ENCODE results near the gene GRIK1. TPM values are rescaled to one million over a fixed set of nuclear protein-coding genes. Genes with fewer than 3 reads are reported as not detected.

The GRIK1 gene
- total RNA-seq, 4 donors from 2014 or later = 0.15 to 0.29 (median 0.27) TPM; not detected in 1

DNA sequence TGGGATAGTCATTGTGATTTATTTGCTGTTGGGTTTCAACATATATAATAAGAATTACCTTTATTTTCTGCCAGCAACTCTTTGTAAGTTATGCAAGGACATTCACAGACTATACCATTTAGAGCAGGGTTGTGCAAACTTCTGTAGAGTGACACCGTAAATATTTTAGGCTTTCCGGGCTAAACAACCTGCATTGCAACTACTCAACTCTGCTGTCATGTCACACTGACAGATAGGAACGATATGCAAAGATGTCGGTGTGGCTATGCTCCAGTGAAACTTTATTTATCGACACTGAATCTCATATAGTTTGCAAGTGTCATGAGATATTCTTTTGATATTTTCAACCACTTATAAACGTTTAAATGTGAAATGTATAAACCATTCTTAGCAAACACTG lies 430.7 kb downstream of the GRIK1 start:
- intact Hi-C loops (cut with DNase I) = no loop called here
- Histone ChIP-seq H3K9me3 (no peaks in the 10 kb centered on the region), H3K4me3 (replicated peaks in 1 of 3) (no peak overlapping the region), H3K4me1 (no peaks in the 10 kb centered on the region), H3K36me3 (no peaks in the 10 kb centered on the region), H3K27me3 (no peaks in the 10 kb centered on the region), H3K27ac (no peak overlapping the region)
- 86 to 89% methylated on average over 6 of the region's 6 CpGs for WGBS, 2 donors
- no peak for DNase-seq
- no peak for TF ChIP-seq POLR2A (IDR thresholded peaks at IDR 0.05)
- TF ChIP-seq, protein P1, sequence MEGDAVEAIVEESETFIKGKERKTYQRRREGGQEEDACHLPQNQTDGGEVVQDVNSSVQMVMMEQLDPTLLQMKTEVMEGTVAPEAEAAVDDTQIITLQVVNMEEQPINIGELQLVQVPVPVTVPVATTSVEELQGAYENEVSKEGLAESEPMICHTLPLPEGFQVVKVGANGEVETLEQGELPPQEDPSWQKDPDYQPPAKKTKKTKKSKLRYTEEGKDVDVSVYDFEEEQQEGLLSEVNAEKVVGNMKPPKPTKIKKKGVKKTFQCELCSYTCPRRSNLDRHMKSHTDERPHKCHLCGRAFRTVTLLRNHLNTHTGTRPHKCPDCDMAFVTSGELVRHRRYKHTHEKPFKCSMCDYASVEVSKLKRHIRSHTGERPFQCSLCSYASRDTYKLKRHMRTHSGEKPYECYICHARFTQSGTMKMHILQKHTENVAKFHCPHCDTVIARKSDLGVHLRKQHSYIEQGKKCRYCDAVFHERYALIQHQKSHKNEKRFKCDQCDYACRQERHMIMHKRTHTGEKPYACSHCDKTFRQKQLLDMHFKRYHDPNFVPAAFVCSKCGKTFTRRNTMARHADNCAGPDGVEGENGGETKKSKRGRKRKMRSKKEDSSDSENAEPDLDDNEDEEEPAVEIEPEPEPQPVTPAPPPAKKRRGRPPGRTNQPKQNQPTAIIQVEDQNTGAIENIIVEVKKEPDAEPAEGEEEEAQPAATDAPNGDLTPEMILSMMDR (IDR thresholded peaks at IDR 0.05) = no peak

DNA sequence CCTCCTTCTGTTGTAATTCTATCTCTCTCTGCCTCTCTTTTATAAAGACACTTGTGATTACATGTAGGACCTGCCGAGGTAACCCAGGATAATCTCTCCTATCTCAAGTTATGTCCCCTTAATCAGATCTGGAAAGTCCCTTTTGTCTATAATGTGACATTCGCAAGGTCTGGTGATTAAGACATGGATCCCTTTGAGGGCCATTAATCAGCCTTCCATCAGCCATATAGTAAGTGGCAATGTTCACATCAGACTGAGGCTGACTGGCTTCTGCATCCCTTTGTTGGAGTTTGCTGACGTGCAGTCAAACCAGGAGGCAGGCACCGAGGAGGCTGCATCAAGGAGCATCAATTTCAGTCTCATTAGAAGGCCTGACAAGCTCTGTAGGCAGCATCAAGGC lies 431.5 kb downstream of the GRIK1 start:
- intact Hi-C loops (cut with DNase I) = no loop called here
- WGBS, 2 donors = 74 to 87% methylated on average over 4 of the region's 4 CpGs
- Histone ChIP-seq H3K9me3 (no peaks in the 10 kb centered on the region), H3K27me3 (no peaks in the 10 kb centered on the region), H3K27ac (no peak overlapping the region), H3K4me3 (replicated peaks in 1 of 3) (no peak overlapping the region), H3K4me1 (no peaks in the 10 kb centered on the region), H3K36me3 (no peaks in the 10 kb centered on the region)
- TF ChIP-seq, protein P1 (IDR thresholded peaks at IDR 0.05) = no peak
- no peak for TF ChIP-seq POLR2A (IDR thresholded peaks at IDR 0.05)
- no peak for DNase-seq

DNA sequence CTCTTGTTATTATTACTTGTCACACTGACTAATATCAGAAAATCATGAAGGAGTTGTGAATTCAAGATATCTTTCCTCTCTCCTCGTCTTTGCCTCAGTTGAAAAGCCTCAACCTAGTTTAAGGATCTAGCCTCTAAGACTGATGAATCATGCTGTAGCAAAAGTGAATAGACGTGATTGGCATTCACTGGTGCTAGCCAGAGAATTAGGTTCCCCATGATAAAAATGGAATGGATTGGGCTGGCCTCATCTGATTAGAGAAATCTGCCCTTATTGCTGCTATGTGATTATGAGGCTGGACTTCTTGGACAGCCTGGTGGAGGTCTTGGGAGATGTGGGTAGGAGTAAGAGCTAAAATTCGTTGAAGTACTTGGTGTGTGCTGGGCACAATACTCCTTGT lies 432.8 kb downstream of the GRIK1 start:
- no peak for DNase-seq
- WGBS, 2 donors = 85 to 91% methylated on average over 3 of the region's 3 CpGs

DNA sequence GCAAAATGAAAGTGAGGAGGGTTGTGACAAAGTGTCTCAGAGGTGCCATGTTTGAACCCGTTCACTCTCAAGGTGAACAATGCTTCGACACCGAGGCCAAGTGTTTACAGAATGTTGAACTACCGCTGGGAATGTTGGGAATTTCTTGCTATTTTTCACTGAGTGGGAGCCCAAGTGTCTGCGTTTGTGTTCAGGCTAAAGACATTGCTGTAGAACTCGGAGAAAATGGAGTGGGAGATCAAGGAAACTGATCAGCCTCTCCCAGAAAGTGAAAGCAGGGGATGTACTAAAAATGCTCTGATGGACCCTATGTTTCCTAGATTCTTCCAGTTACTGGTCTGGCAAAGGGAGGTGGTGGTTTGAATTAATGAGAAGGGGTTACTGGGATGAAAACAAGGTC lies 433.6 kb downstream of the GRIK1 start:
- no peaks in the 10 kb centered on the region for H3K9me3 ChIP-seq
- H3K36me3 ChIP-seq = no peaks in the 10 kb centered on the region
- DNase-seq = no peak
- no peaks in the 10 kb centered on the region for H3K27me3 ChIP-seq
- H3K4me3 ChIP-seq (replicated peaks in 1 of 3) = no peak overlapping the region
- no peak overlapping the region for H3K27ac ChIP-seq
- TF ChIP-seq, protein P1 (IDR thresholded peaks at IDR 0.05) = no peak
- TF ChIP-seq POLR2A (IDR thresholded peaks at IDR 0.05) = no peak
- WGBS, 2 donors = 30 to 38% methylated on average over 6 of the region's 6 CpGs
- no peaks in the 10 kb centered on the region for H3K4me1 ChIP-seq
- intact Hi-C loops (cut with DNase I) = no loop called here

More for the DNA sequence above, 432.8 kb downstream of the GRIK1 start:
- intact Hi-C loops (cut with DNase I) = no loop called here
- no peaks in the 10 kb centered on the region for H3K4me1 ChIP-seq
- TF ChIP-seq, protein P1 (IDR thresholded peaks at IDR 0.05) = no peak
- no peak for TF ChIP-seq POLR2A (IDR thresholded peaks at IDR 0.05)
- H3K4me3 ChIP-seq (replicated peaks in 1 of 3) = no peak overlapping the region
- no peaks in the 10 kb centered on the region for H3K27me3 ChIP-seq
- no peaks in the 10 kb centered on the region for H3K9me3 ChIP-seq
- no peaks in the 10 kb centered on the region for H3K36me3 ChIP-seq
- no peak overlapping the region for H3K27ac ChIP-seq

DNA sequence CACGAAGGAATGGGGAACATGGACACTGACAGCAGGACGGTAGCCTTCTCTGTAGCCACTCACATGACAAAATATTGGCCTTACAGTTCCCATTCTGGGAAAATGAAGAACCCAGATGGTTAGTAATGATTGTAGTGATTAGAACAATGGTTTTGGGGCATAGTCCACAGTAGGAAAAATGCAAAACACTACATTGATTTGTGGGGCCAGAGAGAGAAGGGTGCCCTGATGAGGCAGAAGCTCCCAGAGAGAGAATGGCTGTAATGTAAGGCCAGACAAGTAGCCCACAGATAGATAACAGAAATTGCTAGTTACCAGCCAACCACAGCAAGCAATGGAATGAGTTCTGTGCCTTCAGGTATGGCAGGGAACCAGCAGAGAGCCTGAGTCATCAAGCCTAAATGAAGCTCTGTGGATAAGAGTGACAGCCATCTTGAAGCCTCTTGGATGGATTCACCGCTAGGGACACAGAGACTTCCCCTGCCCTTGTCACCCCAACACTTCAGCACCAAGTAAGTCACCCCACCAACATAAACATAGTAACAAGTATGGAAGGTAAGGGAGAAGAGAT lies 435.0 kb downstream of the GRIK1 start:
- WGBS, 2 donors = 59 to 62% methylated on average over 3 of the region's 3 CpGs
- Histone ChIP-seq H3K27ac (no peak overlapping the region), H3K4me3 (replicated peaks in 1 of 3) (no peak overlapping the region), H3K4me1 (no peaks in the 10 kb centered on the region), H3K27me3 (no peaks in the 10 kb centered on the region), H3K36me3 (no peaks in the 10 kb centered on the region), H3K9me3 (no peaks in the 10 kb centered on the region)
- TF ChIP-seq POLR2A (IDR thresholded peaks at IDR 0.05) = no peak
- TF ChIP-seq, protein P1 (IDR thresholded peaks at IDR 0.05) = no peak
- DNase-seq = no peak
- intact Hi-C loops (cut with DNase I) = no loop called here

Data from thyroid gland (tissue), 4 donors.